HEK293 (cell line): Measurements from ENCODE around the gene AGRN.

Source experiments
- CTCF ChIA-PET: fragments of 350-600 bp; formaldehyde crosslinking; extraction: SDS; loops from one replicate; lab custom pipeline; 2021; ENCODE audit warnings: antibody characterized with exemption; lab: Yijun Ruan, JAX
- POLR2A ChIA-PET: fragments of 300-600 bp; formaldehyde crosslinking; extraction: SDS; loops from one replicate; lab custom pipeline; 2020; ENCODE audit warnings: antibody characterized with exemption, inconsistent platforms; lab: Yijun Ruan, JAX
- H3K27ac ChIP-seq: fragments of 200-500 bp; sonication (Bioruptor generic); 2 replicates; pipeline ENCODE4 v1.5.1; 2014; ENCODE audit warnings: low read depth, low read length, control low read depth, inconsistent platforms; ENCODE audit errors: extremely low read depth
- H3K36me3 ChIP-seq, 2 experiments: fragments of 200-500 bp in 1 of 2; sonication (Bioruptor generic) in 1 of 2; 1 replicate in 1 of 2; 2 replicates in 1 of 2; pipeline ENCODE4 v1.5.1; 2014 to 2017; ENCODE audit warnings: inconsistent platforms in 2 of 2, low read length in 2 of 2; ENCODE audit not compliant: control insufficient read depth in 2 of 2, insufficient read depth in 1 of 2
- H3K4me1 ChIP-seq: fragments of 200-500 bp; sonication (Bioruptor generic); 2 replicates; pipeline ENCODE4 v1.5.1; 2014; ENCODE audit warnings: mild to moderate bottlenecking, low read length, inconsistent platforms; ENCODE audit not compliant: control insufficient read depth, insufficient read depth
- H3K4me3 ChIP-seq: 2 replicates; pipeline ENCODE4 v1.5.1; 2011; ENCODE audit warnings: low read depth, mild to moderate bottlenecking, control low read depth, low read length, moderate library complexity
- H3K9me3 ChIP-seq: fragments of 200-500 bp; sonication (Bioruptor generic); 2 replicates; pipeline ENCODE4 v1.5.1; 2014; ENCODE audit warnings: low read depth, low read length, inconsistent platforms; ENCODE audit not compliant: control insufficient read depth, insufficient read depth
- BCL6B ChIP-seq: fragments of 450-650 bp; formaldehyde crosslinking; IDR thresholded peaks from 2 replicates; pipeline ENCODE4 v1.5.1; 2017; ENCODE audit warnings: missing biosample characterization, missing genetic modification characterization
- GFI1B ChIP-seq: fragments of 450-650 bp; formaldehyde crosslinking; IDR thresholded peaks from 2 replicates; pipeline ENCODE4 v1.5.1; 2016; ENCODE audit warnings: missing biosample characterization, missing genetic modification characterization
- IKZF3 ChIP-seq: fragments of 450-650 bp; IDR thresholded peaks from 2 replicates; pipeline ENCODE4 v1.5.0; 2018; ENCODE audit warnings: missing biosample characterization, mild to moderate bottlenecking, missing genetic modification characterization, moderate library complexity
- PATZ1 ChIP-seq: fragments of 450-650 bp; formaldehyde crosslinking; IDR thresholded peaks from 2 replicates; pipeline ENCODE4 v1.5.1; 2016; ENCODE audit warnings: missing biosample characterization, missing genetic modification characterization
- PBX3 ChIP-seq: sonication (generic); formaldehyde crosslinking; IDR thresholded peaks from 2 replicates; pipeline ENCODE4 v1.8.1; 2022; ENCODE audit warnings: mild to moderate bottlenecking, moderate library complexity, missing genetic modification reagents
- SALL2 ChIP-seq: fragments of 450-650 bp; formaldehyde crosslinking; IDR thresholded peaks from 2 replicates; pipeline ENCODE4 v1.5.0; 2017; ENCODE audit warnings: missing biosample characterization, mild to moderate bottlenecking, missing genetic modification characterization, borderline replicate concordance
- SP2 ChIP-seq: fragments of 450-650 bp; formaldehyde crosslinking; IDR thresholded peaks from 2 replicates; pipeline ENCODE4 v1.5.1; 2016; ENCODE audit warnings: missing biosample characterization, missing genetic modification characterization
- ZBTB17 ChIP-seq: fragments of 450-650 bp; formaldehyde crosslinking; IDR thresholded peaks from 2 replicates; pipeline ENCODE4 v1.5.1; 2016; ENCODE audit warnings: missing biosample characterization, missing genetic modification characterization
- ZFHX2 ChIP-seq: fragments of 450-650 bp; formaldehyde crosslinking; conservative IDR thresholded peaks from 2 replicates; pipeline ENCODE4 v1.5.1; 2016; ENCODE audit warnings: missing biosample characterization, missing genetic modification characterization
- ZFP69B ChIP-seq: fragments of 450-650 bp; formaldehyde crosslinking; IDR thresholded peaks from 2 replicates; pipeline ENCODE4 v1.5.1; 2016; ENCODE audit warnings: missing biosample characterization, missing genetic modification characterization
- ZNF121 ChIP-seq: fragments of 450-650 bp; formaldehyde crosslinking; IDR thresholded peaks from 2 replicates; pipeline ENCODE4 v1.5.1; 2016; ENCODE audit warnings: missing biosample characterization, missing genetic modification characterization
- ZNF248 ChIP-seq: fragments of 450-650 bp; formaldehyde crosslinking; IDR thresholded peaks from 2 replicates; pipeline ENCODE4 v1.5.1; 2017; ENCODE audit warnings: missing biosample characterization, missing genetic modification characterization
- ZNF274 ChIP-seq, 2 experiments: fragments of 200-500 bp in 1 of 2; fragments of 450-650 bp in 1 of 2; sonication (Bioruptor generic) in 1 of 2; formaldehyde crosslinking in 1 of 2; IDR thresholded peaks; 2 replicates each; pipeline versions ENCODE4 v1.5.1 to v1.6.1; 2014 to 2016; ENCODE audit warnings: borderline replicate concordance in 1 of 2, inconsistent platforms in 1 of 2, low read length in 1 of 2, missing biosample characterization in 1 of 2, missing genetic modification characterization in 1 of 2
- ZNF394 ChIP-seq: fragments of 450-650 bp; formaldehyde crosslinking; IDR thresholded peaks from 2 replicates; pipeline ENCODE4 v1.5.1; 2016; ENCODE audit warnings: missing biosample characterization, missing genetic modification characterization, mild to moderate bottlenecking, moderate library complexity, borderline replicate concordance
- ZNF529 ChIP-seq: fragments of 450-650 bp; formaldehyde crosslinking; IDR thresholded peaks from 2 replicates; pipeline ENCODE4 v1.5.1; 2017; ENCODE audit warnings: missing genetic modification characterization, missing biosample characterization; ENCODE audit not compliant: insufficient replicate concordance
- ZNF544 ChIP-seq: fragments of 450-650 bp; formaldehyde crosslinking; IDR thresholded peaks from 2 replicates; pipeline ENCODE4 v1.5.0; 2017; ENCODE audit warnings: missing biosample characterization, missing genetic modification characterization
- ZNF561 ChIP-seq: fragments of 450-650 bp; IDR thresholded peaks from 2 replicates; pipeline ENCODE4 v1.5.1; 2018; ENCODE audit warnings: missing biosample characterization, missing genetic modification characterization, borderline replicate concordance
- TF ChIP-seq, protein P1 (sequence below): fragments of 450-650 bp; formaldehyde crosslinking; IDR thresholded peaks from 2 replicates; pipeline ENCODE4 v1.5.1; 2016; ENCODE audit warnings: missing biosample characterization, missing genetic modification characterization
- TF ChIP-seq, protein P2 (sequence below): fragments of 450-650 bp; IDR thresholded peaks from 2 replicates; pipeline ENCODE4 v1.5.1; 2018; ENCODE audit warnings: missing biosample characterization, mild to moderate bottlenecking, missing genetic modification characterization
- TF ChIP-seq, protein P3 (sequence below): fragments of 450-650 bp; formaldehyde crosslinking; IDR thresholded peaks from 2 replicates; pipeline ENCODE4 v1.5.1; 2016; ENCODE audit warnings: missing biosample characterization, missing genetic modification characterization, low read depth

The AGRN gene

GRCh38 chr1:981491-981954, 38.4 kb upstream of the AGRN start:
- Histone ChIP-seq H3K4me3 (no peak overlapping the region), H3K27ac (no peak overlapping the region), H3K36me3 (no peaks in the 10 kb centered on the region), H3K9me3 (no peaks in the 10 kb centered on the region), H3K4me1 (no peaks in the 10 kb centered on the region)
- CTCF ChIA-PET, result interaction anchor here (0.6 to 3.0 kb wide), 3 partner anchors 20 to 310 kb away, joined by 3 to 15 read pairs (median 4); no protein-coding TSS in a partner anchor
- TF ChIP-seq SP2, result no peak
- TF ChIP-seq, protein P1, sequence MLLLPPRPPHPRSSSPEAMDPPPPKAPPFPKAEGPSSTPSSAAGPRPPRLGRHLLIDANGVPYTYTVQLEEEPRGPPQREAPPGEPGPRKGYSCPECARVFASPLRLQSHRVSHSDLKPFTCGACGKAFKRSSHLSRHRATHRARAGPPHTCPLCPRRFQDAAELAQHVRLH, result no peak
- no peak for TF ChIP-seq PBX3 (CRISPR knock-in tag)
- no peak for TF ChIP-seq ZNF248 (tag by site-specific recombination)
- TF ChIP-seq ZNF121 (tag by site-specific recombination), result no peak
- no peak for TF ChIP-seq ZFHX2 (tag by site-specific recombination)
- no peak for TF ChIP-seq PATZ1 (tag by site-specific recombination)
- TF ChIP-seq, protein P2, sequence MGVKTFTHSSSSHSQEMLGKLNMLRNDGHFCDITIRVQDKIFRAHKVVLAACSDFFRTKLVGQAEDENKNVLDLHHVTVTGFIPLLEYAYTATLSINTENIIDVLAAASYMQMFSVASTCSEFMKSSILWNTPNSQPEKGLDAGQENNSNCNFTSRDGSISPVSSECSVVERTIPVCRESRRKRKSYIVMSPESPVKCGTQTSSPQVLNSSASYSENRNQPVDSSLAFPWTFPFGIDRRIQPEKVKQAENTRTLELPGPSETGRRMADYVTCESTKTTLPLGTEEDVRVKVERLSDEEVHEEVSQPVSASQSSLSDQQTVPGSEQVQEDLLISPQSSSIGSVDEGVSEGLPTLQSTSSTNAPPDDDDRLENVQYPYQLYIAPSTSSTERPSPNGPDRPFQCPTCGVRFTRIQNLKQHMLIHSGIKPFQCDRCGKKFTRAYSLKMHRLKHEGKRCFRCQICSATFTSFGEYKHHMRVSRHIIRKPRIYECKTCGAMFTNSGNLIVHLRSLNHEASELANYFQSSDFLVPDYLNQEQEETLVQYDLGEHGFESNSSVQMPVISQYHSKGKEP (tag by site-specific recombination), result no peak
- no peak for TF ChIP-seq GFI1B (tag by site-specific recombination)
- TF ChIP-seq ZNF561 (tag by site-specific recombination), result no peak
- no peak for TF ChIP-seq ZFP69B
- TF ChIP-seq SALL2 (tag by site-specific recombination), result no peak
- TF ChIP-seq ZBTB17 (tag by site-specific recombination), result no peak
- TF ChIP-seq BCL6B, result no peak
- TF ChIP-seq ZNF544 (tag by site-specific recombination), result no peak
- no peak for TF ChIP-seq ZNF274 (IDR thresholded peaks at IDR 0.05; ENCODE audit: low read length)
- no peak for TF ChIP-seq ZNF274 (tag by site-specific recombination; IDR thresholded peaks at IDR 0.05; ENCODE audit: borderline replicate concordance)
- no peak for TF ChIP-seq ZNF394
- no peak for TF ChIP-seq IKZF3 (tag by site-specific recombination)
- TF ChIP-seq, protein P3, sequence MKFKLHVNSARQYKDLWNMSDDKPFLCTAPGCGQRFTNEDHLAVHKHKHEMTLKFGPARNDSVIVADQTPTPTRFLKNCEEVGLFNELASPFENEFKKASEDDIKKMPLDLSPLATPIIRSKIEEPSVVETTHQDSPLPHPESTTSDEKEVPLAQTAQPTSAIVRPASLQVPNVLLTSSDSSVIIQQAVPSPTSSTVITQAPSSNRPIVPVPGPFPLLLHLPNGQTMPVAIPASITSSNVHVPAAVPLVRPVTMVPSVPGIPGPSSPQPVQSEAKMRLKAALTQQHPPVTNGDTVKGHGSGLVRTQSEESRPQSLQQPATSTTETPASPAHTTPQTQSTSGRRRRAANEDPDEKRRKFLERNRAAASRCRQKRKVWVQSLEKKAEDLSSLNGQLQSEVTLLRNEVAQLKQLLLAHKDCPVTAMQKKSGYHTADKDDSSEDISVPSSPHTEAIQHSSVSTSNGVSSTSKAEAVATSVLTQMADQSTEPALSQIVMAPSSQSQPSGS (tag by site-specific recombination), result no peak
- no peak for TF ChIP-seq ZNF529 (tag by site-specific recombination)
- TF ChIP-seq, all 188 proteins: peak for 0
- POLR2A ChIA-PET, result interaction anchor here (1.1 to 1.3 kb wide), 3 partner anchors 9 to 42 kb away, joined by 3 to 5 read pairs (median 3); no protein-coding TSS in a partner anchor
